Measurements from ENCODE around the gene KLHL7.

The KLHL7 gene

DNA sequence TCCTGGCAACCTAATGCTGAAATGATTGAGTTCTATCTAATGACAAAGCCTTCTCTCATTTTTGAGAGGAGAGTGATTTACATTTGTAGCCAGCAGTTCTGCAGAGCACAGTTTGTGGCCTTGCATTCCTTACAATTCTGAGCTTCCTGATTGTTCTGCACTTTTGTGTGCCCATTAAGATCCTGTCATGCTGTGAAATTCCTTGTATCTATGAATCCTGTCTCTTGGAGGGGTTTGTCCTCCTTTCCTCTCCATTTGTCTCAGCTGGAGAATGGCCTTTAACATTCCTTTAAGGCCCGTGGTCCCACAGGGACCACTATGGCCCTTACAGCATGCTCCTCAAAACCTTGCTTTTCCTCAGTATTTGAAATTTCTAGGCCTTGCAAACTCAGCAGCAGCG is 10.4 kb downstream of the KLHL7 start:
- Histone ChIP-seq H3K23ac (ENCODE audit: low read length in 2 of 2) (no peak overlapping the region), H3K18ac (ENCODE audit: low read depth in 1 of 2, low read length in 2 of 2) (no peak overlapping the region), H2BK15ac (ENCODE audit: low read depth, poor library complexity, severe bottlenecking) (no peak overlapping the region), H2AFZ (ENCODE audit: low read depth, low read length) (no peak overlapping the region), H3K4me1 (ENCODE audit: control insufficient read depth, insufficient read depth, low read depth, low read length) (peaks cover 4% of the 10 kb centered on the region), H3K27ac (ENCODE audit: low read length, poor library complexity, severe bottlenecking) (peak overlapping the region; percentile 5), H3K4me3 (ENCODE audit: insufficient read depth in 1 of 2, low read depth in 1 of 2, low read length in 2 of 2) (no peak overlapping the region), H2BK12ac (ENCODE audit: low read length in 2 of 2) (no peak overlapping the region), H4K8ac (ENCODE audit: low read length) (no peak overlapping the region), H4K91ac (ENCODE audit: low read length) (no peak overlapping the region), H2AK5ac (ENCODE audit: low read length, severe bottlenecking) (no peak overlapping the region), H2BK5ac (ENCODE audit: low read depth, low read length, poor library complexity, severe bottlenecking) (no peak overlapping the region), H2BK120ac (ENCODE audit: low read depth, low read length) (no peak overlapping the region), H3K4me2 (ENCODE audit: low read length, poor library complexity, severe bottlenecking) (no peak overlapping the region), H3K79me1 (replicated peaks; ENCODE audit: low read length, poor library complexity, severe bottlenecking) (peaks cover 22% of the 10 kb centered on the region), H3K27me3 (ENCODE audit: control insufficient read depth in 1 of 2, insufficient read depth in 1 of 2, low read length in 2 of 2) (no peaks in the 10 kb centered on the region), H3K36me3 (ENCODE audit: control insufficient read depth in 1 of 2, insufficient read depth in 2 of 2, low read depth in 1 of 2, low read length in 2 of 2) (no peaks in the 10 kb centered on the region), H3K9ac (ENCODE audit: low read length) (no peak overlapping the region), H3K14ac (ENCODE audit: low read length in 2 of 2) (no peak overlapping the region), H3K4ac (ENCODE audit: low read depth in 1 of 2, low read length in 2 of 2) (no peak overlapping the region), H3K9me3 (ENCODE audit: control insufficient read depth, low read length) (no peaks in the 10 kb centered on the region)
- no peak for DNase-seq
- WGBS = 54% methylated on average over 2 of the region's 2 CpGs

GRCh38 chr7:23117841-23118240 is 12.3 kb downstream of the KLHL7 start:
- Histone ChIP-seq H2AFZ (ENCODE audit: low read depth, low read length) (no peak overlapping the region), H2BK120ac (ENCODE audit: low read depth, low read length) (no peak overlapping the region), H3K18ac (ENCODE audit: low read depth in 1 of 2, low read length in 2 of 2) (no peak overlapping the region), H3K4me1 (ENCODE audit: control insufficient read depth, insufficient read depth, low read depth, low read length) (peaks cover 4% of the 10 kb centered on the region), H4K91ac (ENCODE audit: low read length) (no peak overlapping the region), H2AK5ac (ENCODE audit: low read length, severe bottlenecking) (no peak overlapping the region), H2BK12ac (ENCODE audit: low read length in 2 of 2) (no peak overlapping the region), H2BK15ac (ENCODE audit: low read depth, poor library complexity, severe bottlenecking) (no peak overlapping the region), H3K79me1 (replicated peaks; ENCODE audit: low read length, poor library complexity, severe bottlenecking) (peaks cover 24% of the 10 kb centered on the region), H3K4me3 (ENCODE audit: insufficient read depth in 1 of 2, low read depth in 1 of 2, low read length in 2 of 2) (no peak overlapping the region), H3K27ac (ENCODE audit: low read length, poor library complexity, severe bottlenecking) (no peak overlapping the region), H3K36me3 (ENCODE audit: control insufficient read depth in 1 of 2, insufficient read depth in 2 of 2, low read depth in 1 of 2, low read length in 2 of 2) (no peaks in the 10 kb centered on the region), H3K4ac (ENCODE audit: low read depth in 1 of 2, low read length in 2 of 2) (no peak overlapping the region), H3K23ac (ENCODE audit: low read length in 2 of 2) (no peak overlapping the region), H3K9ac (ENCODE audit: low read length) (no peak overlapping the region), H3K9me3 (ENCODE audit: control insufficient read depth, low read length) (no peaks in the 10 kb centered on the region), H4K8ac (ENCODE audit: low read length) (no peak overlapping the region), H3K14ac (ENCODE audit: low read length in 2 of 2) (no peak overlapping the region), H3K27me3 (ENCODE audit: control insufficient read depth in 1 of 2, insufficient read depth in 1 of 2, low read length in 2 of 2) (no peaks in the 10 kb centered on the region), H3K4me2 (ENCODE audit: low read length, poor library complexity, severe bottlenecking) (no peak overlapping the region), H2BK5ac (ENCODE audit: low read depth, low read length, poor library complexity, severe bottlenecking) (no peak overlapping the region)
- 71% methylated on average over 2 of the region's 2 CpGs for WGBS
- DNase-seq = no peak

DNA sequence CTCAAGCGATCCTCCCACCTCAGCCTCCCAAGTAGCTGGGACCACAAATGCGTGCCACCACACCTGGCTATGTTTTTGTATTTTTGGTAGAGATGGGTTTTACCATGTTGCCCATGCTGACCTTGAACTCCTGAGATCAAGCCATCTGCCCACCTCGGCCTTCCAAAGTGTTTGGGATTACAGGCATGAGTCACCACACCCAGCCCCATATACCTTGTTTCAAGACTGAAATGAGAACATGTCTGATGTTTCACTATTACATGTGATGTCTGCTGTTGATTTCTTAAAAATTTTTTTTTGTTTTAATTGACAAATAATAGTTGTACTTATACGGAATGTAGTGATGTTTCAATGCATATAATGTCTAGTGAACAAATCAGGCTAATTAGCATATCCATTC is 14.5 kb downstream of the KLHL7 start:
- Histone ChIP-seq H3K4me3 (ENCODE audit: insufficient read depth in 1 of 2, low read depth in 1 of 2, low read length in 2 of 2) (no peak overlapping the region), H3K27me3 (ENCODE audit: control insufficient read depth in 1 of 2, insufficient read depth in 1 of 2, low read length in 2 of 2) (no peaks in the 10 kb centered on the region), H3K23ac (ENCODE audit: low read length in 2 of 2) (no peak overlapping the region), H2BK15ac (ENCODE audit: low read depth, poor library complexity, severe bottlenecking) (no peak overlapping the region), H2AFZ (ENCODE audit: low read depth, low read length) (no peak overlapping the region), H3K36me3 (ENCODE audit: control insufficient read depth in 1 of 2, insufficient read depth in 2 of 2, low read depth in 1 of 2, low read length in 2 of 2) (peaks cover 0 to 8% of the 10 kb centered on the region in 2 experiments), H2BK120ac (ENCODE audit: low read depth, low read length) (no peak overlapping the region), H3K79me1 (replicated peaks; ENCODE audit: low read length, poor library complexity, severe bottlenecking) (peaks cover 21% of the 10 kb centered on the region), H3K27ac (ENCODE audit: low read length, poor library complexity, severe bottlenecking) (no peak overlapping the region), H2AK5ac (ENCODE audit: low read length, severe bottlenecking) (no peak overlapping the region), H3K4me2 (ENCODE audit: low read length, poor library complexity, severe bottlenecking) (no peak overlapping the region), H2BK12ac (ENCODE audit: low read length in 2 of 2) (no peak overlapping the region), H2BK5ac (ENCODE audit: low read depth, low read length, poor library complexity, severe bottlenecking) (no peak overlapping the region), H4K8ac (ENCODE audit: low read length) (no peak overlapping the region), H3K9ac (ENCODE audit: low read length) (no peak overlapping the region), H4K91ac (ENCODE audit: low read length) (no peak overlapping the region), H3K18ac (ENCODE audit: low read depth in 1 of 2, low read length in 2 of 2) (no peak overlapping the region), H3K4me1 (ENCODE audit: control insufficient read depth, insufficient read depth, low read depth, low read length) (peaks cover 4% of the 10 kb centered on the region), H3K9me3 (ENCODE audit: control insufficient read depth, low read length) (no peaks in the 10 kb centered on the region), H3K4ac (ENCODE audit: low read depth in 1 of 2, low read length in 2 of 2) (no peak overlapping the region), H3K14ac (ENCODE audit: low read length in 2 of 2) (no peak overlapping the region)
- no CpG with 5 or more reads among the region's 4 CpGs for WGBS
- DNase-seq = no peak

GRCh38 chr7:23121165-23121564 is 15.6 kb downstream of the KLHL7 start:
- Histone ChIP-seq H3K79me1 (replicated peaks; ENCODE audit: low read length, poor library complexity, severe bottlenecking) (peaks cover 21% of the 10 kb centered on the region), H3K9me3 (ENCODE audit: control insufficient read depth, low read length) (no peaks in the 10 kb centered on the region), H3K4me3 (ENCODE audit: insufficient read depth in 1 of 2, low read depth in 1 of 2, low read length in 2 of 2) (no peak overlapping the region), H3K18ac (ENCODE audit: low read depth in 1 of 2, low read length in 2 of 2) (no peak overlapping the region), H2BK5ac (ENCODE audit: low read depth, low read length, poor library complexity, severe bottlenecking) (no peak overlapping the region), H2AFZ (ENCODE audit: low read depth, low read length) (no peak overlapping the region), H3K27ac (ENCODE audit: low read length, poor library complexity, severe bottlenecking) (no peak overlapping the region), H2BK12ac (ENCODE audit: low read length in 2 of 2) (no peak overlapping the region), H4K91ac (ENCODE audit: low read length) (no peak overlapping the region), H3K4me2 (ENCODE audit: low read length, poor library complexity, severe bottlenecking) (no peak overlapping the region), H2BK15ac (ENCODE audit: low read depth, poor library complexity, severe bottlenecking) (no peak overlapping the region), H3K9ac (ENCODE audit: low read length) (no peak overlapping the region), H2BK120ac (ENCODE audit: low read depth, low read length) (no peak overlapping the region), H3K4ac (ENCODE audit: low read depth in 1 of 2, low read length in 2 of 2) (no peak overlapping the region), H3K14ac (ENCODE audit: low read length in 2 of 2) (no peak overlapping the region), H3K27me3 (ENCODE audit: control insufficient read depth in 1 of 2, insufficient read depth in 1 of 2, low read length in 2 of 2) (no peaks in the 10 kb centered on the region), H3K23ac (ENCODE audit: low read length in 2 of 2) (no peak overlapping the region), H3K36me3 (ENCODE audit: control insufficient read depth in 1 of 2, insufficient read depth in 2 of 2, low read depth in 1 of 2, low read length in 2 of 2) (peaks cover 0 to 19% of the 10 kb centered on the region in 2 experiments), H4K8ac (ENCODE audit: low read length) (no peak overlapping the region), H3K4me1 (ENCODE audit: control insufficient read depth, insufficient read depth, low read depth, low read length) (peaks cover under 1% of the 10 kb centered on the region), H2AK5ac (ENCODE audit: low read length, severe bottlenecking) (no peak overlapping the region)
- DNase-seq = no peak
- 93% methylated on average over 3 of the region's 4 CpGs for WGBS

Data from mesenchymal stem cell (in vitro differentiated cells and primary cell).